Gastrocnemius medialis (tissue), 4 donors: ENCODE measurements around the gene PARD3B.

ENCODE experiments used
- CTCF ChIP-seq, 5 experiments: fragments of 450-650 bp in 3 of 5; fragments of 200-600 bp in 2 of 5; sonication (generic) in 2 of 5; IDR thresholded peaks in 4 of 5; conservative IDR thresholded peaks in 1 of 5; 1 replicate in 4 of 5; 2 replicates in 1 of 5; pipeline ENCODE4 v1.5.1; 2016 to 2019; ENCODE audit warnings: antibody characterized with exemption in 5 of 5, mild to moderate bottlenecking in 3 of 5, moderate library complexity in 3 of 5
- POLR2A ChIP-seq, 2 donors: fragments of 450-650 bp; IDR thresholded peaks; one replicate each; pipeline ENCODE4 v1.6.1; 2017; ENCODE audit warnings: antibody characterized with exemption in 2 of 2, mild to moderate bottlenecking in 2 of 2, moderate library complexity in 2 of 2

GRCh38 chr2:205175831-205176230 is 630.6 kb downstream of the PARD3B start:
- TF ChIP-seq CTCF (IDR thresholded peaks at IDR 0.05 in 4 of 5, conservative IDR thresholded peaks at IDR 0.05 in 1 of 5) (no peak), POLR2A (IDR thresholded peaks at IDR 0.05) (no peak)
